Ectodermal cell (in vitro differentiated cells): Measurements from ENCODE around the gene ROPN1L.

ENCODE experiments used
- H3K27ac ChIP-seq: 2 replicates; pipeline ENCODE4 v1.7.0; 2013; ENCODE audit warnings: mild to moderate bottlenecking, low read depth, low read length; ENCODE audit not compliant: insufficient read depth, poor library complexity, severe bottlenecking
- H3K27me3 ChIP-seq: 2 replicates; pipeline ENCODE4 v1.7.0; 2013; ENCODE audit warnings: mild to moderate bottlenecking, low read length; ENCODE audit not compliant: insufficient read depth, control insufficient read depth, poor library complexity, severe bottlenecking
- H3K36me3 ChIP-seq: one replicate; pipeline ENCODE4 v1.7.0; 2013; ENCODE audit warnings: low read length; ENCODE audit not compliant: control insufficient read depth, insufficient read depth
- H3K4me1 ChIP-seq: one replicate; pipeline ENCODE4 v1.7.0; 2013; ENCODE audit warnings: low read length; ENCODE audit not compliant: control insufficient read depth, insufficient read depth
- H3K4me3 ChIP-seq: 2 replicates; pipeline ENCODE4 v1.7.0; 2013; ENCODE audit warnings: low read depth, low read length, control low read depth; ENCODE audit not compliant: insufficient read depth
- H3K9me3 ChIP-seq: 2 replicates; pipeline ENCODE4 v1.7.0; 2013; ENCODE audit warnings: mild to moderate bottlenecking, low read length, moderate library complexity; ENCODE audit not compliant: control insufficient read depth
- WGBS, 2 experiments: methylation state at CpG; one replicate each; pipeline ENCODE4 v1.1.7; 2013; ENCODE audit warnings: missing lambda C conversion rate in 2 of 2; 5-methylcytosine and 5-hydroxymethylcytosine counted together

Gene ROPN1L

GRCh38 chr5:10477943-10478342, 36.3 kb downstream of the ROPN1L start:
- WGBS, 2 experiments = 95 to 98% methylated on average over 6 of the region's 6 CpGs
- Histone ChIP-seq H3K36me3 (no peaks in the 10 kb centered on the region), H3K27ac (no peak overlapping the region), H3K4me3 (no peak overlapping the region), H3K9me3 (no peaks in the 10 kb centered on the region), H3K27me3 (peaks cover 8% of the 10 kb centered on the region), H3K4me1 (peaks cover 11% of the 10 kb centered on the region)

GRCh38 chr5:10478436-10478835, 36.8 kb downstream of the ROPN1L start:
- 81 to 87% methylated on average over 5 of the region's 5 CpGs for WGBS, 2 experiments
- no peaks in the 10 kb centered on the region for H3K9me3 ChIP-seq

GRCh38 chr5:10479154-10479721, 37.6 kb downstream of the ROPN1L start:
- no peak overlapping the region for H3K27ac ChIP-seq
- H3K4me1 ChIP-seq = peaks cover 11% of the 10 kb centered on the region
- H3K27me3 ChIP-seq = peaks cover 13% of the 10 kb centered on the region
- H3K4me3 ChIP-seq = no peak overlapping the region
- no peaks in the 10 kb centered on the region for H3K9me3 ChIP-seq
- WGBS, 2 experiments = 77 to 81% methylated on average over 11 of the region's 11 CpGs
- no peaks in the 10 kb centered on the region for H3K36me3 ChIP-seq

More at GRCh38 chr5:10478436-10478835, 36.8 kb downstream of the ROPN1L start:
- H3K36me3 ChIP-seq = no peaks in the 10 kb centered on the region
- H3K27me3 ChIP-seq = peaks cover 13% of the 10 kb centered on the region
- no peak overlapping the region for H3K4me3 ChIP-seq
- no peak overlapping the region for H3K27ac ChIP-seq
- peaks cover 11% of the 10 kb centered on the region for H3K4me1 ChIP-seq

- Histone ChIP-seq H3K36me3 (no peaks in the 10 kb centered on the region), H3K27me3 (peaks cover 13% of the 10 kb centered on the region), H3K4me1 (peaks cover 11% of the 10 kb centered on the region), H3K4me3 (no peak overlapping the region), H3K9me3 (no peaks in the 10 kb centered on the region), H3K27ac (no peak overlapping the region)
- 85% methylated on average over 12 of the region's 12 CpGs for whole genome bisulfite sequencing, 2 experiments
Measured at GRCh38 chr5:10480237-10480985, 38.7 kb downstream of the ROPN1L start.

- Histone ChIP-seq H3K9me3 (no peaks in the 10 kb centered on the region), H3K36me3 (no peaks in the 10 kb centered on the region), H3K27me3 (peaks cover 13% of the 10 kb centered on the region), H3K4me3 (no peak overlapping the region), H3K4me1 (peaks cover 11% of the 10 kb centered on the region), H3K27ac (no peak overlapping the region)
- WGBS, 2 experiments = 37 to 44% methylated on average over 9 to 10 of the region's 10 CpGs
Measured at GRCh38 chr5:10481241-10481935, 39.7 kb downstream of the ROPN1L start.

- 89 to 90% methylated on average over 12 of the region's 12 CpGs for WGBS, 2 experiments
- H3K36me3 ChIP-seq = no peaks in the 10 kb centered on the region
- no peak overlapping the region for H3K27ac ChIP-seq
- peaks cover 11% of the 10 kb centered on the region for H3K4me1 ChIP-seq
- no peaks in the 10 kb centered on the region for H3K9me3 ChIP-seq
- H3K4me3 ChIP-seq = no peak overlapping the region
- peaks cover 13% of the 10 kb centered on the region for H3K27me3 ChIP-seq
Measured at GRCh38 chr5:10482791-10483530, 41.3 kb downstream of the ROPN1L start.

- peaks cover 11% of the 10 kb centered on the region for H3K4me1 ChIP-seq
Measured at GRCh38 chr5:10484774-10485141, 43.1 kb downstream of the ROPN1L start.

GRCh38 chr5:10485142-10485795, 43.6 kb downstream of the ROPN1L start:
- Histone ChIP-seq H3K9me3 (no peaks in the 10 kb centered on the region), H3K27me3 (peaks cover 7% of the 10 kb centered on the region), H3K36me3 (no peaks in the 10 kb centered on the region), H3K4me3 (no peak overlapping the region), H3K4me1 (peaks cover 11% of the 10 kb centered on the region), H3K27ac (no peak overlapping the region)
- WGBS, 2 experiments = 83 to 84% methylated on average over 9 to 14 of the region's 14 CpGs

More at GRCh38 chr5:10484774-10485141, 43.1 kb downstream of the ROPN1L start:
- H3K36me3 ChIP-seq = no peaks in the 10 kb centered on the region
- 29 to 42% methylated on average over 5 of the region's 5 CpGs for WGBS, 2 experiments
- no peak overlapping the region for H3K4me3 ChIP-seq
- H3K27ac ChIP-seq = no peak overlapping the region
- H3K9me3 ChIP-seq = no peaks in the 10 kb centered on the region
- H3K27me3 ChIP-seq = peaks cover 7% of the 10 kb centered on the region

- Histone ChIP-seq H3K36me3 (no peaks in the 10 kb centered on the region), H3K27me3 (peaks cover 7% of the 10 kb centered on the region), H3K4me1 (peaks cover 6% of the 10 kb centered on the region), H3K9me3 (no peaks in the 10 kb centered on the region), H3K27ac (no peak overlapping the region), H3K4me3 (no peak overlapping the region)
- 96% methylated on average over 10 of the region's 10 CpGs for WGBS, 2 experiments
Measured at GRCh38 chr5:10485897-10486296, 44.2 kb downstream of the ROPN1L start.
